HEK293 (cell line): ENCODE results near the gene SLC12A4.
"Not testable (repeated sequence)": the region's sequence is repeated elsewhere in the genome, so short reads cannot be mapped to it uniquely, and the experiment has no call there.

ENCODE experiments used
- CTCF ChIA-PET: fragments of 350-600 bp; formaldehyde crosslinking; extraction: SDS; loops from one replicate; lab custom pipeline; 2021; ENCODE audit warnings: antibody characterized with exemption; lab: Yijun Ruan, JAX
- POLR2A ChIA-PET: fragments of 300-600 bp; formaldehyde crosslinking; extraction: SDS; loops from one replicate; lab custom pipeline; 2020; ENCODE audit warnings: antibody characterized with exemption, inconsistent platforms; lab: Yijun Ruan, JAX
- H3K27ac ChIP-seq: fragments of 200-500 bp; sonication (Bioruptor generic); 2 replicates; pipeline ENCODE4 v1.5.1; 2014; ENCODE audit warnings: low read depth, low read length, control low read depth, inconsistent platforms; ENCODE audit errors: extremely low read depth
- H3K36me3 ChIP-seq, 2 experiments: fragments of 200-500 bp in 1 of 2; sonication (Bioruptor generic) in 1 of 2; 1 replicate in 1 of 2; 2 replicates in 1 of 2; pipeline ENCODE4 v1.5.1; 2014 to 2017; ENCODE audit warnings: inconsistent platforms in 2 of 2, low read length in 2 of 2; ENCODE audit not compliant: control insufficient read depth in 2 of 2, insufficient read depth in 1 of 2
- H3K4me1 ChIP-seq: fragments of 200-500 bp; sonication (Bioruptor generic); 2 replicates; pipeline ENCODE4 v1.5.1; 2014; ENCODE audit warnings: mild to moderate bottlenecking, low read length, inconsistent platforms; ENCODE audit not compliant: control insufficient read depth, insufficient read depth
- H3K4me3 ChIP-seq: 2 replicates; pipeline ENCODE4 v1.5.1; 2011; ENCODE audit warnings: low read depth, mild to moderate bottlenecking, control low read depth, low read length, moderate library complexity
- H3K9me3 ChIP-seq: fragments of 200-500 bp; sonication (Bioruptor generic); 2 replicates; pipeline ENCODE4 v1.5.1; 2014; ENCODE audit warnings: low read depth, low read length, inconsistent platforms; ENCODE audit not compliant: control insufficient read depth, insufficient read depth
- SCRT1 ChIP-seq: fragments of 450-650 bp; formaldehyde crosslinking; IDR thresholded peaks from 2 replicates; pipeline ENCODE4 v1.5.1; 2016; ENCODE audit warnings: missing biosample characterization, missing genetic modification characterization, borderline replicate concordance
- SP2 ChIP-seq: fragments of 450-650 bp; formaldehyde crosslinking; IDR thresholded peaks from 2 replicates; pipeline ENCODE4 v1.5.1; 2016; ENCODE audit warnings: missing biosample characterization, missing genetic modification characterization
- ZFP37 ChIP-seq: fragments of 450-650 bp; formaldehyde crosslinking; IDR thresholded peaks from 2 replicates; pipeline ENCODE4 v1.5.1; 2016; ENCODE audit warnings: missing biosample characterization, missing genetic modification characterization
- ZNF132 ChIP-seq: fragments of 450-650 bp; formaldehyde crosslinking; IDR thresholded peaks from 2 replicates; pipeline ENCODE4 v1.5.1; 2017; ENCODE audit warnings: missing biosample characterization, missing genetic modification characterization, borderline replicate concordance
- ZNF16 ChIP-seq: fragments of 450-650 bp; formaldehyde crosslinking; IDR thresholded peaks from 2 replicates; pipeline ENCODE4 v1.5.1; 2016; ENCODE audit warnings: low read depth, missing biosample characterization, missing genetic modification characterization
- ZNF350 ChIP-seq: fragments of 450-650 bp; formaldehyde crosslinking; IDR thresholded peaks from 2 replicates; pipeline ENCODE4 v1.5.0; 2017; ENCODE audit warnings: missing biosample characterization, mild to moderate bottlenecking, missing genetic modification characterization
- ZNF404 ChIP-seq: fragments of 450-650 bp; formaldehyde crosslinking; IDR thresholded peaks from 2 replicates; pipeline ENCODE4 v1.5.1; 2017; ENCODE audit warnings: missing biosample characterization, missing genetic modification characterization
- ZNF416 ChIP-seq: fragments of 450-650 bp; formaldehyde crosslinking; IDR thresholded peaks from 2 replicates; pipeline ENCODE4 v1.5.1; 2016; ENCODE audit warnings: missing biosample characterization, missing genetic modification characterization
- ZNF521 ChIP-seq: fragments of 450-650 bp; formaldehyde crosslinking; IDR thresholded peaks from 2 replicates; pipeline ENCODE4 v1.5.1; 2017; ENCODE audit warnings: missing biosample characterization, mild to moderate bottlenecking, missing genetic modification characterization
- ZNF529 ChIP-seq: fragments of 450-650 bp; formaldehyde crosslinking; IDR thresholded peaks from 2 replicates; pipeline ENCODE4 v1.5.1; 2017; ENCODE audit warnings: missing genetic modification characterization, missing biosample characterization; ENCODE audit not compliant: insufficient replicate concordance
- ZNF585B ChIP-seq: fragments of 450-650 bp; formaldehyde crosslinking; IDR thresholded peaks from 2 replicates; pipeline ENCODE4 v1.5.1; 2016; ENCODE audit warnings: missing biosample characterization, missing genetic modification characterization
- ZNF670 ChIP-seq: fragments of 450-650 bp; formaldehyde crosslinking; IDR thresholded peaks from 2 replicates; pipeline ENCODE4 v1.5.1; 2016; ENCODE audit warnings: missing biosample characterization, missing genetic modification characterization, low read depth
- ZNF707 ChIP-seq: fragments of 450-650 bp; formaldehyde crosslinking; IDR thresholded peaks from 2 replicates; pipeline ENCODE4 v1.5.1; 2016; ENCODE audit warnings: missing biosample characterization, missing genetic modification characterization
- TF ChIP-seq, protein P1 (sequence below): fragments of 450-650 bp; formaldehyde crosslinking; IDR thresholded peaks from 2 replicates; pipeline ENCODE4 v1.5.0; 2017; ENCODE audit warnings: missing biosample characterization, missing genetic modification characterization, borderline replicate concordance
- TF ChIP-seq, protein P2 (sequence below): fragments of 450-650 bp; formaldehyde crosslinking; IDR thresholded peaks from 2 replicates; pipeline ENCODE4 v1.5.1; 2017; ENCODE audit warnings: missing biosample characterization, missing genetic modification characterization

The SLC12A4 gene

DNA sequence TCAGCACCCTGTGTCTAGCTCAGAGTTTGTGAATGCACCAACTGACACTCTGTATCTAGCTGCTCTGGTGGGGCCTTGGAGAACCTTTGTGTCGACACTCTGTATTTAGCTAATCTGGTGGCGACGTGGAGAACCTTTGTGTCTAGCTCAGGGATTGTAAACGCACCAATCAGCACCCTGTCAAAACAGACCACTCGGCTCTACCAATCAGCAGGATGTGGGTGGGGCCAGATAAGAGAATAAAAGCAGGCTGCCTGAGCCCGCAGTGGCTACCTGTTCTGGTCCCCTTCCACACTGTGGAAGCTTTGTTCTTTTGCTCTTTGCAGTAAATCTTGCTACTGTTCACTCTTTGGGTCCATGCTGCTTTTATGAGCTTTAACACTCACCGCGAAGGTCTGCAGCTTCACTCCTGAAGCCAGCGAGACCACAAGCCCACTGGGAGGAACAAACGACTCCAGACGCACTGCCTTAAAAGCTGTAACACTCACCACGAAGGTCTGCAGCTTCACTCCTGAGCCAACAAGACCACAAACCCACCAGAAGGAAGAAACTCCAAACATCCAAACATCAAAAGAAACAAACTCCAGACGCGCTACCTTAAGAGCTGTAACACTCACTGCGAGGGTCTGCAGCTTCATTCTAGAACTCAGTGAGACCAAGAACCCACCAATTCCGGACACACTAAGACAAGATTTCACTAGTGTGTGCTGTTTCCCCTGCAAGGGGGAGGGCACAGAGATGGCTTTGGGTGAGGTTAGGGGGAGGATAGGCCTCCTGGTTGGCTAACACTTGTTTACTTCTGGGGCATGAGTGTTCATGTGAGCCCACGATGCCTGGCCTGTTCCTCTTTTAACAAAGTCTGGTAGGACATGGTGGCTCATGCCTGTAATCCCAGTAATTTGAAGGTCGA, 30.6 kb upstream of the SLC12A4 start, which contains the start of gene DPEP2:
Gene DPEP2 (minus strand): TSS at position 706 of the 910 bp plus-strand sequence. CDS start 6,272 bp downstream, outside the sequence.
- POLR2A ChIA-PET: interaction anchor here (0.7 to 1.3 kb wide), 2 partner anchors 21 to 30 kb away, joined by 3 to 5 read pairs; no protein-coding TSS in a partner anchor
- CTCF ChIA-PET: interaction anchor here (0.6 to 1.5 kb wide), 3 partner anchors 39 to 478 kb away, joined by 3 to 6 read pairs (median 4); no protein-coding TSS in a partner anchor
- H3K4me1 ChIP-seq, H3K27ac ChIP-seq, H3K36me3 ChIP-seq, H3K4me3 ChIP-seq, H3K9me3 ChIP-seq: not testable (repeated sequence)
- TF ChIP-seq ZNF585B (tag by site-specific recombination): 0 out of 2 replicates have a peak, but pooled peaks have one; percentile 16

DNA sequence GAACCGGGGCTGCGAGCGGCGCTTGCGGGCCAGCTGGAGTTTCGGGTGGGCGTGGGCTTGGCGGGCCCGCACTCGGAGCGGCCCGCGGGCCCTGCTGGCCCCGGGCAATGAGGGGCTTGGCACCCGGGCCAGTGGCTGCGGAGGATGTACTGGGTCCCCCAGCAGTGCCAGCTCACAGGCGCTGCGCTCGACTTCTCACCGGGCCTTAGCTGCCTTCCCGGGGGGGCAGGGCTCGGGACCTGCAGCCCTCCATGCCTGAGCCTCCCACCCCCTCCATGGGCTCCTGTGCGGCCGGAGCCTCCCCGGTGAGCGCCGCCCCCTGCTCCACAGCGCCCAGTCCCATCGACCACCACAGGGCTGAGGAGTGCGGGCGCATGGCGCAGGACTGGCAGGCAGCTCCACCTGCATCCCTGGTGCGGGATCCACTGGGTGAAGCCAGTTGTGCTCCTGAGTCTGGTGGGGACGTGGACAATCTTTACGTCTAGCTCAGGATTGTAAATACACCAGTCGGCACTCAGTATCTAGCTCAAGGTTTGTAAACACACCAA, 29.9 kb upstream of the SLC12A4 start:
- not testable (repeated sequence) for H3K4me1 ChIP-seq, H3K27ac ChIP-seq, H3K9me3 ChIP-seq, H3K36me3 ChIP-seq, H3K4me3 ChIP-seq
- ChIA-PET CTCF (interaction anchor here (0.6 to 1.5 kb wide), 2 partner anchors 40 to 74 kb away, joined by 4 to 6 read pairs; no protein-coding TSS in a partner anchor), POLR2A (interaction anchor here (0.7 to 1.3 kb wide), 2 partner anchors 21 to 30 kb away, joined by 3 to 5 read pairs; no protein-coding TSS in a partner anchor)

DNA sequence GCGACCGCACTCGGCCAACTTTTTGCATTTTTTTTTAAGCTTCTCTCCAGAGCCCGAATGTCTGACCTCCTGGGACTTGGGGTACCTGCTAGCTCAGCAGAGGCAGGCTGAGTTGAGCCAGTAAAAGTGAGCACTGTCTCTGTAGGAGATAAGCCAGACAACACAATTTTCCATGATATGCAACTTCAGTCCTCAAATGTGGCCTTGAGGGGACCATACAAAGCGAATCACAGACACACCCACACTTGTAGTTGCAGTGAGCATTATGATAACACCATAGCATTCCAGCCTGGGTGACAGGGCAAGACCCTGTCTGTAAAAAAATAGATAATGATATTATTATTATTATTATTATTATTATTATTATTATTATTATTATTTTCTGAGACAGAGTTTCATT, 28.2 kb upstream of the SLC12A4 start:
- ChIA-PET POLR2A (interaction anchor here (0.8 kb wide), 1 partner anchor 26 kb away, joined by 3 read pairs; no protein-coding TSS in a partner anchor), CTCF (no interaction called here)
- H3K36me3 ChIP-seq: no peaks in the 10 kb centered on the region
- no peak overlapping the region for H3K27ac ChIP-seq
- TF ChIP-seq SCRT1 (tag by site-specific recombination): no peak
- no peak for TF ChIP-seq SP2 (tag by site-specific recombination)
- no peak for TF ChIP-seq ZNF670 (tag by site-specific recombination)
- no peak for TF ChIP-seq ZNF16 (tag by site-specific recombination)
- TF ChIP-seq ZNF350 (tag by site-specific recombination): no peak
- no peak for TF ChIP-seq ZNF521
- TF ChIP-seq ZNF529: no peak
- TF ChIP-seq ZNF404 (tag by site-specific recombination): no peak
- TF ChIP-seq ZNF416 (tag by site-specific recombination): no peak
- TF ChIP-seq, protein P1, sequence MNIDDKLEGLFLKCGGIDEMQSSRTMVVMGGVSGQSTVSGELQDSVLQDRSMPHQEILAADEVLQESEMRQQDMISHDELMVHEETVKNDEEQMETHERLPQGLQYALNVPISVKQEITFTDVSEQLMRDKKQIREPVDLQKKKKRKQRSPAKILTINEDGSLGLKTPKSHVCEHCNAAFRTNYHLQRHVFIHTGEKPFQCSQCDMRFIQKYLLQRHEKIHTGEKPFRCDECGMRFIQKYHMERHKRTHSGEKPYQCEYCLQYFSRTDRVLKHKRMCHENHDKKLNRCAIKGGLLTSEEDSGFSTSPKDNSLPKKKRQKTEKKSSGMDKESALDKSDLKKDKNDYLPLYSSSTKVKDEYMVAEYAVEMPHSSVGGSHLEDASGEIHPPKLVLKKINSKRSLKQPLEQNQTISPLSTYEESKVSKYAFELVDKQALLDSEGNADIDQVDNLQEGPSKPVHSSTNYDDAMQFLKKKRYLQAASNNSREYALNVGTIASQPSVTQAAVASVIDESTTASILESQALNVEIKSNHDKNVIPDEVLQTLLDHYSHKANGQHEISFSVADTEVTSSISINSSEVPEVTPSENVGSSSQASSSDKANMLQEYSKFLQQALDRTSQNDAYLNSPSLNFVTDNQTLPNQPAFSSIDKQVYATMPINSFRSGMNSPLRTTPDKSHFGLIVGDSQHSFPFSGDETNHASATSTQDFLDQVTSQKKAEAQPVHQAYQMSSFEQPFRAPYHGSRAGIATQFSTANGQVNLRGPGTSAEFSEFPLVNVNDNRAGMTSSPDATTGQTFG (tag by site-specific recombination): no peak
- TF ChIP-seq ZNF132 (tag by site-specific recombination): no peak
- TF ChIP-seq, protein P2, sequence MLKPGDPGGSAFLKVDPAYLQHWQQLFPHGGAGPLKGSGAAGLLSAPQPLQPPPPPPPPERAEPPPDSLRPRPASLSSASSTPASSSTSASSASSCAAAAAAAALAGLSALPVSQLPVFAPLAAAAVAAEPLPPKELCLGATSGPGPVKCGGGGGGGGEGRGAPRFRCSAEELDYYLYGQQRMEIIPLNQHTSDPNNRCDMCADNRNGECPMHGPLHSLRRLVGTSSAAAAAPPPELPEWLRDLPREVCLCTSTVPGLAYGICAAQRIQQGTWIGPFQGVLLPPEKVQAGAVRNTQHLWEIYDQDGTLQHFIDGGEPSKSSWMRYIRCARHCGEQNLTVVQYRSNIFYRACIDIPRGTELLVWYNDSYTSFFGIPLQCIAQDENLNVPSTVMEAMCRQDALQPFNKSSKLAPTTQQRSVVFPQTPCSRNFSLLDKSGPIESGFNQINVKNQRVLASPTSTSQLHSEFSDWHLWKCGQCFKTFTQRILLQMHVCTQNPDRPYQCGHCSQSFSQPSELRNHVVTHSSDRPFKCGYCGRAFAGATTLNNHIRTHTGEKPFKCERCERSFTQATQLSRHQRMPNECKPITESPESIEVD: no peak
- no peak for TF ChIP-seq ZFP37
- TF ChIP-seq ZNF707: no peak
- H3K4me3 ChIP-seq: no peak overlapping the region
- H3K9me3 ChIP-seq: no peaks in the 10 kb centered on the region
- no peaks in the 10 kb centered on the region for H3K4me1 ChIP-seq
